ENCODE results near the gene PBX1. TPM values are rescaled to one million over a fixed set of nuclear protein-coding genes. Genes with fewer than 3 reads are reported as not detected.

PBX1 gene
- polyA plus RNA-seq, 1 donor (not counting 4 experiments of a cell fraction or from before 2014, with no cell fraction given): 2.2 TPM

- H3K4me2 ChIP-seq (ENCODE audit: control insufficient read depth, extremely low read depth, insufficient read depth, low read depth, low read length): peak overlapping the region; percentile 33
- no peaks in the 10 kb centered on the region for H3K9me3 ChIP-seq (ENCODE audit: control insufficient read depth, low read depth, low read length)
- peaks cover 16% of the 10 kb centered on the region for H3K4me1 ChIP-seq (ENCODE audit: control insufficient read depth, extremely low read depth, insufficient read depth, low read length)
- no peak for TF ChIP-seq CTCF (optimal IDR thresholded peaks at IDR 0.05 in 1 of 3, IDR thresholded peaks at IDR 0.05 in 1 of 3, conservative IDR thresholded peaks at IDR 0.05 in 1 of 3; ENCODE audit: extremely low read depth in 1 of 3, insufficient read depth in 2 of 3, low read length in 3 of 3)
- no peak for TF ChIP-seq EZH2 (IDR thresholded peaks at IDR 0.05; ENCODE audit: low read length)
- dilution Hi-C loops (cut with MboI; ENCODE audit: extremely low pct_ligation_motif_present, low sequenced_read_pairs): no loop called here
- H4K20me1 ChIP-seq (ENCODE audit: control insufficient read depth, extremely low read depth, insufficient read depth, low read length): no peaks in the 10 kb centered on the region
- H3K27me3 ChIP-seq (ENCODE audit: control insufficient read depth, extremely low read depth, insufficient read depth, low read length): no peaks in the 10 kb centered on the region
- no peaks in the 10 kb centered on the region for H3K79me2 ChIP-seq (ENCODE audit: control insufficient read depth, insufficient read depth, low read length)
- no peak overlapping the region for H3K9ac ChIP-seq (ENCODE audit: control insufficient read depth, extremely low read depth, insufficient read depth, low read length)
- H3K27ac ChIP-seq (ENCODE audit: control insufficient read depth, insufficient read depth, low read length): no peak overlapping the region
- DNase-seq (ENCODE audit: low read depth, low spot score) (no peak), FAIRE-seq (peak; percentile 58)
- H3K36me3 ChIP-seq (ENCODE audit: control insufficient read depth in 2 of 2, extremely low read depth in 1 of 2, insufficient read depth in 2 of 2, low read length in 2 of 2): no peaks in the 10 kb centered on the region
- peak overlapping the region; percentile 9 for H2AFZ ChIP-seq (ENCODE audit: control insufficient read depth, low read length)
- H3K4me3 ChIP-seq (ENCODE audit: control insufficient read depth in 2 of 3, extremely low read depth in 1 of 3, insufficient read depth in 2 of 3, low read depth in 1 of 3, low read length in 3 of 3): no peak overlapping the region
- no peaks in the 10 kb centered on the region for H3K9me1 ChIP-seq (ENCODE audit: control insufficient read depth, extremely low read depth, insufficient read depth, low read length)
These were observed 206.6 kb downstream of the PBX1 start for GRCh38 chr1:164765557-164765956.

- Histone ChIP-seq H3K4me2 (ENCODE audit: control insufficient read depth, extremely low read depth, insufficient read depth, low read depth, low read length) (peak overlapping the region; percentile 33), H3K9ac (ENCODE audit: control insufficient read depth, extremely low read depth, insufficient read depth, low read length) (no peak overlapping the region), H3K36me3 (ENCODE audit: control insufficient read depth in 2 of 2, extremely low read depth in 1 of 2, insufficient read depth in 2 of 2, low read length in 2 of 2) (no peaks in the 10 kb centered on the region), H4K20me1 (ENCODE audit: control insufficient read depth, extremely low read depth, insufficient read depth, low read length) (no peaks in the 10 kb centered on the region), H3K27me3 (ENCODE audit: control insufficient read depth, extremely low read depth, insufficient read depth, low read length) (no peaks in the 10 kb centered on the region), H3K9me1 (ENCODE audit: control insufficient read depth, extremely low read depth, insufficient read depth, low read length) (no peaks in the 10 kb centered on the region), H3K4me3 (ENCODE audit: control insufficient read depth in 2 of 3, extremely low read depth in 1 of 3, insufficient read depth in 2 of 3, low read depth in 1 of 3, low read length in 3 of 3) (no peak overlapping the region), H3K27ac (ENCODE audit: control insufficient read depth, insufficient read depth, low read length) (no peak overlapping the region), H3K4me1 (ENCODE audit: control insufficient read depth, extremely low read depth, insufficient read depth, low read length) (peaks cover 20% of the 10 kb centered on the region), H3K9me3 (ENCODE audit: control insufficient read depth, low read depth, low read length) (no peaks in the 10 kb centered on the region), H3K79me2 (ENCODE audit: control insufficient read depth, insufficient read depth, low read length) (no peaks in the 10 kb centered on the region), H2AFZ (ENCODE audit: control insufficient read depth, low read length) (no peak overlapping the region)
- dilution Hi-C loops (cut with MboI; ENCODE audit: extremely low pct_ligation_motif_present, low sequenced_read_pairs): no loop called here
- FAIRE-seq (no peak), DNase-seq (ENCODE audit: low read depth, low spot score) (no peak)
- TF ChIP-seq CTCF (optimal IDR thresholded peaks at IDR 0.05 in 1 of 3, IDR thresholded peaks at IDR 0.05 in 1 of 3, conservative IDR thresholded peaks at IDR 0.05 in 1 of 3; ENCODE audit: extremely low read depth in 1 of 3, insufficient read depth in 2 of 3, low read length in 3 of 3) (no peak), EZH2 (IDR thresholded peaks at IDR 0.05; ENCODE audit: low read length) (no peak)
These were observed 207.2 kb downstream of the PBX1 start for GRCh38 chr1:164765992-164766720.
